Measurements from ENCODE around the gene RPP30. TPM values are rescaled to one million over a fixed set of nuclear protein-coding genes. Genes with fewer than 3 reads are reported as not detected.

The RPP30 gene
- total RNA-seq, 1 experiment from 2014 or later: 56.8 TPM

- Histone ChIP-seq H3K4me3 (replicated peaks in 1 of 2; ENCODE audit: low read depth in 1 of 2, low read length in 2 of 2) (no peak overlapping the region), H3K9me3 (ENCODE audit: control insufficient read depth in 1 of 2, insufficient read depth in 1 of 2, low read depth in 1 of 2, low read length in 2 of 2) (no peaks in the 10 kb centered on the region), H3K4me2 (ENCODE audit: low read length) (no peak overlapping the region), H3K36me3 (ENCODE audit: control insufficient read depth in 1 of 2, insufficient read depth in 2 of 2, low read length in 2 of 2) (no peaks in the 10 kb centered on the region), H3K4me1 (ENCODE audit: control insufficient read depth in 1 of 2, insufficient read depth in 2 of 2, low read length in 2 of 2) (peaks cover 9 to 12% of the 10 kb centered on the region in 2 experiments), H3K79me2 (ENCODE audit: insufficient read depth, low read length) (no peaks in the 10 kb centered on the region), H3K9ac (ENCODE audit: low read length) (no peak overlapping the region), H4K20me1 (ENCODE audit: insufficient read depth) (no peaks in the 10 kb centered on the region), H2AFZ (ENCODE audit: low read depth, low read length, poor library complexity, severe bottlenecking) (no peak overlapping the region), H3K9me2 (ENCODE audit: insufficient read depth) (no peaks in the 10 kb centered on the region), H3K27me3 (ENCODE audit: insufficient read depth, low read length) (no peaks in the 10 kb centered on the region), H3K27ac (ENCODE audit: low read depth, low read length) (no peak overlapping the region)
- no TSS peak for BruUV-seq (replicated peaks)
- ATAC-seq (no peak), DNase-seq (ENCODE audit: low read depth, low spot score) (no peak)
- CTCF ChIA-PET: no interaction called here
- no peak for TF ChIP-seq POLR2AphosphoS5 (IDR thresholded peaks at IDR 0.05; ENCODE audit: low read depth, low read length)
- TF ChIP-seq SIN3A (IDR thresholded peaks at IDR 0.05; ENCODE audit: low read depth): no peak
- TF ChIP-seq REST (IDR thresholded peaks at IDR 0.05; ENCODE audit: low read depth): no peak
- TF ChIP-seq ZNF274 (IDR thresholded peaks at IDR 0.05; ENCODE audit: low read depth, low read length): no peak
- TF ChIP-seq EGR1 (IDR thresholded peaks at IDR 0.05; ENCODE audit: low read depth): no peak
- no peak for TF ChIP-seq FOSL1 (IDR thresholded peaks at IDR 0.05; ENCODE audit: low read depth)
- TF ChIP-seq ZFX (IDR thresholded peaks at IDR 0.05): no peak
- TF ChIP-seq YY1 (IDR thresholded peaks at IDR 0.05; ENCODE audit: extremely low read depth, insufficient replicate concordance, low read depth, low read length): no peak
- TF ChIP-seq CEBPB (IDR thresholded peaks at IDR 0.05; ENCODE audit: low read depth): no peak
- no peak for TF ChIP-seq CTCF (IDR thresholded peaks at IDR 0.05 in 2 of 3, conservative IDR thresholded peaks at IDR 0.05 in 1 of 3; ENCODE audit: borderline replicate concordance in 1 of 3, insufficient read depth in 1 of 3, low read depth in 2 of 3, low read length in 2 of 3)
- no peak for TF ChIP-seq JUND (IDR thresholded peaks at IDR 0.05)
- TF ChIP-seq MAX (IDR thresholded peaks at IDR 0.05): no peak
- no peak for TF ChIP-seq SP1 (IDR thresholded peaks at IDR 0.05; ENCODE audit: low read depth)
- no peak for TF ChIP-seq SRF (IDR thresholded peaks at IDR 0.05; ENCODE audit: low read depth)
- TF ChIP-seq POLR2A (IDR thresholded peaks at IDR 0.05; ENCODE audit: borderline replicate concordance, extremely low read depth, insufficient read depth, insufficient read length): no peak
- TF ChIP-seq ATF3 (IDR thresholded peaks at IDR 0.05): no peak
- TF ChIP-seq RAD21 (IDR thresholded peaks at IDR 0.05; ENCODE audit: low read depth): no peak
- intact Hi-C loops (cut with micrococcal nuclease): loop anchor here (10.0 kb wide), 1 partner anchor 717 kb away; the partner anchor contains the start of gene PPP1R3C
- POLR2A ChIA-PET: no interaction called here
- RAD21 ChIA-PET (ENCODE audit: low non-redundant PET in 1 of 2, low total read pairs in 2 of 2, uncharacterized antibody in 2 of 2, unreplicated experiment in 2 of 2): no interaction called here
Observed at GRCh38 chr10:90917968-90918318, 46.2 kb downstream of the RPP30 start.

All from HCT116 (cell line).